Activated naive CD8-positive, alpha-beta T cell treated with anti-CD3 and anti-CD28 coated beads, Interleukin-2, amount 10 ng/mL, durations not matched to agents 7 days and 5 days (primary cell): Measurements from ENCODE around the gene SLC24A3. TPM values are rescaled to one million over a fixed set of nuclear protein-coding genes. Genes with fewer than 3 reads are reported as not detected.

ENCODE experiments used
- ATAC-seq: fragments of 150-1000 bp; cut with Tn5 transposase; one replicate; pipeline ENCODE4 v1.10.0; 2021; ENCODE audit warnings: low read depth, moderate library complexity
- POLR2A ChIA-PET: fragments of 350-600 bp; sonication (Branson Sonifier 250); formaldehyde crosslinking; loops from one replicate; lab custom pipeline; 2021; ENCODE audit warnings: antibody characterized with exemption; lab: Charles Lee
- DNase-seq: peaks from one replicate; pipeline ENCODE4 v3.0.0; 2021
- H3K27ac Mint-ChIP-seq: one replicate; pipeline ENCODE4 v1.8.0; 2022; ENCODE audit warnings: mild to moderate bottlenecking, mixed read lengths
- H3K27me3 Mint-ChIP-seq: one replicate; pipeline ENCODE4 v1.8.0; 2022; ENCODE audit warnings: mild to moderate bottlenecking, moderate library complexity, mixed read lengths
- H3K36me3 Mint-ChIP-seq: one replicate; pipeline ENCODE4 v1.8.0; 2021; ENCODE audit warnings: mild to moderate bottlenecking, mixed read lengths
- H3K4me1 Mint-ChIP-seq: one replicate; pipeline ENCODE4 v1.8.0; 2021; ENCODE audit warnings: mixed read lengths
- H3K4me3 Mint-ChIP-seq: one replicate; pipeline ENCODE4 v1.8.0; 2022; ENCODE audit warnings: mild to moderate bottlenecking, moderate library complexity, mixed read lengths
- H3K9me3 Mint-ChIP-seq: one replicate; pipeline ENCODE4 v1.8.0; 2021; ENCODE audit warnings: mixed read lengths
- total RNA-seq, 2 experiments: library from RNA; stranded (reverse); gene quantifications; one replicate each; pipeline ENCODE4 v1.2.3, GENCODE V29; 2021

Gene SLC24A3
- total RNA-seq, 2 experiments from 2014 or later: not detected

DNA sequence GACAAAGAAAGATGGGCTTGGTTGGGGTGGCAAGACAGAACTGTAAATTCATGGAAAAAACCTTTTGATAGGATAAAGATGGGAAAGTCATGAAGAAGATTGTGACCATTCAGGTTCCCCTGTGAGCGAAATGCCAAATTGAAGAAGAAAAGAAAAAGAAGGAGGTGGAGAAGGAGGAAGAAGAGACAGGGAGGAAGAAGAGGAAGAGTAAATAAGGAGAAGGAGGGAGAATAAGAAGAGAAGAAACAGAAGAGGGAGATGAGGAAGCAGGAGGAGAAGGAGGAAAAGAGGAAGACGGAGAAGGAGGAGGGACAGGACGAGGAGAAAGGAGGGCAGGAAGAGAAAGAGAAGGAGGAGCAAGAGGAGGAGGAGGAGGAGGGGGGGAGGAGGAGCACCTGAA is 199.8 kb downstream of the SLC24A3 start:
- Mint-ChIP-seq H3K4me1 (peaks cover 6% of the 10 kb centered on the region), H3K36me3 (no peaks in the 10 kb centered on the region), H3K27ac (no peak overlapping the region), H3K27me3 (peaks cover 21% of the 10 kb centered on the region), H3K9me3 (peaks cover 2% of the 10 kb centered on the region), H3K4me3 (no peak overlapping the region)
- DNase-seq: no peak
- POLR2A ChIA-PET: no interaction called here
- ATAC-seq: no peak

DNA sequence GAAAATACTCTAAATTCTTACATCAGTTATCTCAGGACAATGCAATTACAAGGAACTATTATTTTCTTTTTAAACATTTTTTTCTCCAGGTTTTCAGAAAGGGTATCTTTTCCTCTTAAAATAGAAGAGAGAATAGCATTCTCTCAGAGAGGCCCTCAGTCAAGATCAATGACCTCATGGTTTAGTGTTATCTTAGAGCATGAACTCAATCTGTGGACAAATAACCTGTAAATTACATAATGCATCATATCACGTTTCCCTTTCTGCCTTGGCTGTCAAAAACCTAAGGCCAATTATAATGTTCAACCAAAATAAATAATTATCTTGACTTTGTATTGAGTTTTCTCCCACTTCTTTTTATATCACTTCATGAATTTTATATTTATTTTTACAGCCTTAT is 202.2 kb downstream of the SLC24A3 start:
- no peak for ATAC-seq
- Mint-ChIP-seq H3K4me3 (no peak overlapping the region), H3K27ac (no peak overlapping the region), H3K9me3 (peaks cover 2% of the 10 kb centered on the region), H3K4me1 (peaks cover 6% of the 10 kb centered on the region), H3K36me3 (no peaks in the 10 kb centered on the region), H3K27me3 (peaks cover 15% of the 10 kb centered on the region)
- DNase-seq: no peak
- POLR2A ChIA-PET: no interaction called here

DNA sequence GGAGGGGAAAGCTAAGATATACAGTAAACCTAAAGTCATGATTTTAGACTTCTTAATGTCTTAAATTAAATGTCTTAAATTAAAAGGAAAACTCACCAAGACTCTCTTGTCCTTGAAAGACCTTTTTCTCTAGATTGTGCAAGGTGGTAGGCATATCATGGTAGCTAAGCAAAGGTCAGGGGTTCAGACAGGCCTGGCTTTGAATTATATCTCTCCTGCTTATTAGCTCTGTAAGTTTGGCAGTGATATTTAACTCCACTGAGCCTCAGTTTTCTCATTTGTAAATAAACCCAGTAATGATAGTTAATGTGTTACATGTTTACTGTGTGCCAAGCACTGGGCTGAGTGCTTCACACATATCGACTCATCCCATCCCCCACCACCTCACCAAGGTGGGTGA is 203.3 kb downstream of the SLC24A3 start:
- POLR2A ChIA-PET: no interaction called here
- Mint-ChIP-seq H3K9me3 (peaks cover 2% of the 10 kb centered on the region), H3K27ac (no peak overlapping the region), H3K4me3 (no peak overlapping the region), H3K36me3 (no peaks in the 10 kb centered on the region), H3K27me3 (peaks cover 9% of the 10 kb centered on the region), H3K4me1 (peaks cover 6% of the 10 kb centered on the region)
- DNase-seq: no peak
- no peak for ATAC-seq

DNA sequence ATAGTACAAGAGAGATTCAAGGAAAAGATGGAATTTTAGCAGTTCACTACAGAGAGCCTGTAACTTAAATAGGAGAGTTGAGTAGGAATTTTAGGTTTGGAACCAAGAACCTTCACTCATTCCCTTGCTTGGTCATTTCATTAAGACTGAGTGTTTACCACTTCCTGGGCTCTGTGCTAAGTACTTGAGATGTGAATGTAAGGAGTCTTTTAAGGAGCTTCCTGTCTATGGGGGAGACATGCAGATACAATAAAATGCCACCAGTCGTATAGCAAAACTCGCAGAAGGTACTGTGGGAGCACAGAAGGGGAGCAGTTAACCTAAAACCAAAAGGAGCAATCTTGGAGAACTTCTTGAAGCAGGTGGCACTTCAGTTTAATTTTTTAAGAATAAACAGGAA is 204.2 kb downstream of the SLC24A3 start:
- no peak overlapping the region for H3K27ac Mint-ChIP-seq
- no peak overlapping the region for H3K4me3 Mint-ChIP-seq
- H3K27me3 Mint-ChIP-seq: peaks cover 13% of the 10 kb centered on the region
- no peaks in the 10 kb centered on the region for H3K36me3 Mint-ChIP-seq
- H3K4me1 Mint-ChIP-seq: peaks cover 6% of the 10 kb centered on the region
- H3K9me3 Mint-ChIP-seq: peaks cover 4% of the 10 kb centered on the region
- ATAC-seq: peak; percentile 56
- POLR2A ChIA-PET: no interaction called here
- DNase-seq: no peak

DNA sequence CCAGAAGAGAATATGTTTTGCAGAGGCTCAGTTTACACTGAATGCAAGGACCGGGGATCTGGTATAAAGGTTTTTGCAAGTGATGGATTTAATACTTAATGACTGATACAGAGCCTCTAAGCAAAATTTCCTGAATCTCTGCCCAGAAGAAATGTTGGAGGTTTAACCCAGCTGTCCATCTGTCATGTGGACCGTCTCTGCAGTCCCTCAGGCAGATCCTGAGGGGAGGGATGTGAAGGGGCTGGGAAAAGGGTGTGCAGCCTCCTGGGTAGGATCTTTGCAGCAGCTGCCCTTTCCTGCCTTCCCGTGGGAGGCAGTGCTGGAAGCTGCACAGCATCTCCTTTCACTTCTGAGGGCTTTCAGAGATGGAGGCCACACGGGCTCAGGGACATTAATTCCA is 207.0 kb downstream of the SLC24A3 start:
- ATAC-seq (no peak), DNase-seq (no peak)
- Mint-ChIP-seq H3K4me1 (peaks cover 9% of the 10 kb centered on the region), H3K27ac (no peak overlapping the region), H3K27me3 (peaks cover 7% of the 10 kb centered on the region), H3K9me3 (peaks cover 4% of the 10 kb centered on the region), H3K36me3 (no peaks in the 10 kb centered on the region), H3K4me3 (no peak overlapping the region)
- POLR2A ChIA-PET: no interaction called here

DNA sequence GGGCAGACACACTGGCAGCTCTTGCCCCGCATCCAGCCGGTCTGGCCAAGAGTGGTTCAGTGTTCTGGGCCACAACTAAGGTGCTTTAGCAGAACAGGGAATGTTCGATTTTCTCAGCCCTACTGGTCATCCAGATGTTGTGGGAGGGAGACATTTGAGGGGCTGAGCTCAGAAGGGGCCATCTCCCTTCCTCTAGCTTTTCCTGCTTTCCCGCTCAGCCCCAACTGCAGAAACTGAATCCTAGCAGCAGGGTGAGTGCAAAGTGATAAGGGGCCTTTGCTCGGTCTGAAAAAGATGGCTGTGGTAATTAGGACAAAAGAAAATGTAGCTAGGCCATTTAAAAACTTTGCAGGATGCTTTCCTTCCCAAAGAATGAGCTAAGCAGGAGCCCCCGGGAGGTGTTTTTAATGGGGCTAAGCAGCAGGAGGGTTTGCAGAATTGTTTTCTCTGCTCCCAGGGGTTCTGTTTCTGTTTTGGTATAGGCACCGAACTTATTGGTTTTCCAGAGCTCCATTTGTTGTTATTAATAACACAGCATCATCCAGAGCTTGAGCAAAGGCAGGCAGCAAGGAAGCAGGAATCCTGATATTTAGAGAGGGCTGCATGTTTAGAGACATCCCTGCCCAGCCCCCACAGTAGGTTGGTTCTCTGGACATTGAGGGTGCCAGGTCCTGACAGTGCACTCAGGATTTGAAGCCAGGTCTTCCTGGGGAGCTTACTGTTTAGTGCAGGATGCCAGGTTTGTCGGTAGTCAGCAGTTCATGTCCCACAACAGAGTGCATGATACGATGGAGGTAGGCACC is 210.9 kb downstream of the SLC24A3 start:
- Mint-ChIP-seq H3K27ac (no peak overlapping the region), H3K4me1 (peaks cover 4% of the 10 kb centered on the region), H3K36me3 (no peaks in the 10 kb centered on the region), H3K4me3 (no peak overlapping the region), H3K9me3 (peaks cover 3% of the 10 kb centered on the region), H3K27me3 (peaks cover 8% of the 10 kb centered on the region)
- no peak for ATAC-seq
- POLR2A ChIA-PET: no interaction called here
- DNase-seq: no peak

DNA sequence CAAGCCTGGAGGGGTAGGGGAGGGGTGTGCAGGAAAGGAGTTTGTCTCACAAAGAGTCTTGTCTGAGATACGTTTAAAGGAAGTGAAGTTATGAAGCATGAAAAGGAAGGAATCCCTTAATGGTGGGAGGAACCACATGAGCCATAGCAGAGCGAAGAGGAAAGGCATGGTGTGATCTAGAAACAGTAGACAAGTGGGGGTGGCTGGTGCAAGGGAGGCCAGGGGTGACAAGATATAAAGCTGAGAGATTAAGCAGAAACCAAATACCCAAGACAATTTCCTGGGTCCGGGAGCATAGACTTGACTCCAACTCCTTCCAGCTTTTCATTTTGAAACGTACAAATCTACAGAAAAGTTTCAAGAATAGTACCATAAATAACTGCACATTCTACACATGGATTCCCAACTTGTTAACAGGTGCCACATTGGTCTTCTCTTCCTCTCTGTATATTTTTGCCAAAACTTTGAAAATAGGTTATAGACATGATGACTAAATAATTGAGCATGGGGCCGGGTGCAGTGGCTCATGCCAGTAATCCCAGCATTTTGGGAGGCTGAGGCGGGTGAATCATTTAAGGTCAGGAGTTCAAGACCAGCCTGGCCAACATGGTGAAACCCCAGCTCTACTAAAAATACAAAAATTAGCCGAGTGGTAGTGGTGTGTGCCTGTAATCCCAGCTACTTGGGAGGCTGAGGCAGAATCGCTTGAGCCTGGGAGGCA is 211.6 kb downstream of the SLC24A3 start:
- no peak overlapping the region for H3K27ac Mint-ChIP-seq
- ATAC-seq: no peak

DNA sequence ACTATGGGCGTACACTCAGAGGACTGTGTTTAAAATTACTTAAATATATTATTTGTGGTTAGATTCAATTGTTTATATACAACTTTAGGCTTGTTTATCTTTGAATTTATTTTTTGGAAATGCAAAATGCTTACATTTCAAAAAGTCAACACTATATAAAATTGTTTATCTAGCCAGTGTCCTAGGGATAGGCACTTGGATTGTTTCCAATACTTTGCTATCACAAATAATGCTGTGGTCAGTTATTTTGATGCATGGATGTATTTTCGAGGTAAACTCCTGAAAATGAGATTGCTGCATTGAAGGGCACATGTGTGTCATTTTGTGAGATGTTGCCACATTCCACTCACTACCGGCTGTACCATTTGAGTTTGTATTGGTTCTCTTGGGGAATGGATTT is 213.9 kb downstream of the SLC24A3 start:
- Mint-ChIP-seq H3K27ac (no peak overlapping the region), H3K9me3 (peaks cover 2% of the 10 kb centered on the region), H3K4me3 (no peak overlapping the region), H3K27me3 (peaks cover 18% of the 10 kb centered on the region), H3K36me3 (no peaks in the 10 kb centered on the region), H3K4me1 (peaks cover 4% of the 10 kb centered on the region)
- DNase-seq: no peak
- POLR2A ChIA-PET: no interaction called here
- no peak for ATAC-seq

More for the DNA sequence above, 211.6 kb downstream of the SLC24A3 start:
- Mint-ChIP-seq H3K4me3 (no peak overlapping the region), H3K36me3 (no peaks in the 10 kb centered on the region), H3K27me3 (peaks cover 13% of the 10 kb centered on the region), H3K9me3 (peaks cover 3% of the 10 kb centered on the region), H3K4me1 (peaks cover 4% of the 10 kb centered on the region)
- POLR2A ChIA-PET: no interaction called here
- DNase-seq: no peak

DNA sequence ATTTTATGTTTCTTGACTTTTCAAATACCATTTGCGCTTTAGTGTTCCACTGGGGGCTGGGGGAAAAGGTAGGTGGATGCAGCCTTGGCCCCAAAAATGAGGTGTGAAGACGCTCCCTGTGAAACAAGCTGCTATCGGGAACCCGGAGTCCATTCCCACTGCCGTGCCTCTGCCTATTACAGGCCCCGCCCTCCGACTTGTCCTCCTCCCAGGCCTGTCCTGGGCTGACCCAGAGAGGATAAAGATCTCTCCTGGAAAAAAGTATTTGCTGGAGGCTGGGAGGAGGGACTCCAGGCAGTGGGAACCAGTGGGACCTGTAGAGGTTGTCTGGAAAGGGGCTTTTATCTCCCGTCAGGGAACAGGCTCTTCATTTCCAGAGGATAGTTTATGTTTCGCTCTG is 215.0 kb downstream of the SLC24A3 start:
- no peak for DNase-seq
- no peak for ATAC-seq
- H3K4me3 Mint-ChIP-seq: no peak overlapping the region
- H3K9me3 Mint-ChIP-seq: no peaks in the 10 kb centered on the region
- H3K27ac Mint-ChIP-seq: no peak overlapping the region
- POLR2A ChIA-PET: no interaction called here
- H3K36me3 Mint-ChIP-seq: no peaks in the 10 kb centered on the region
- H3K4me1 Mint-ChIP-seq: peaks cover 4% of the 10 kb centered on the region
- H3K27me3 Mint-ChIP-seq: peaks cover 20% of the 10 kb centered on the region

DNA sequence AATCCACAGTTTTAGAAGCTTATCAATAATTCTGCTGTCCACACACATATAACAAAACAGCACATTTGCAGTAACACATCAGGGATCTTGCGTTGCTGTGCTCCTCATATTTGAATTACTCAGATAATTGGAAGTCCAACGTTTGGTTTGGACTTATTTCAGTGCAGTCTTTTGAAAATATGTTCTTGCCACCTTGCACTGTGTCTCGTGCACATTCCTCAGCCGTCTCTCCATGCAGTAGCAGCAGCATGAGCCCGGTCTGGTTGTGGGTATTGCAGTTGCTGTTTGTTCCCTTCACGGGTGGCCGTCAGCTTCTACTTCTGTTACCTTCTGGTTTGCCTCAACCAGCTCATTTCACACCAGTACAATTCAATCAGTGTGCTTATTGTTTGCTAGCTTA is 215.5 kb downstream of the SLC24A3 start:
- Mint-ChIP-seq H3K36me3 (no peaks in the 10 kb centered on the region), H3K27me3 (peaks cover 20% of the 10 kb centered on the region), H3K9me3 (no peaks in the 10 kb centered on the region), H3K27ac (no peak overlapping the region), H3K4me3 (no peak overlapping the region), H3K4me1 (peaks cover 4% of the 10 kb centered on the region)
- DNase-seq (no peak), ATAC-seq (no peak)
- POLR2A ChIA-PET: no interaction called here

DNA sequence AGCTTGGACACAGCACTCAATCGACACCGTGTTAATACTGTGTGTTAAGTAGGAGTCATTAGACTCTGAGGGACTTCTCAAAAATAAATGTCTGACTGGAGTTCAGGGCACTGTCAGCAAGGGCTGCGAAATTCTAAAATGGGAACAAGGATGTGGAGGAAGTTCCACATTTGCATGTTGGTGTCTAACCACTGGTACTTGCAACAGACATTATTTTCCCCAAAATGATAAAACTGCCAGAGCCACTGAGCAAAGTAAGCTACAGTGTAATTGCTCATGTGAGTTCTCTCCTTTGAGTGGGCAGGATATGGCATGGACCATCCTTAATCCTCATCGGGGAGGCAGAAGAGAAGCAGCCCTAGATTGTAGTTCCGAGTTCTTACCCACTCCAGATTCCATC is 215.9 kb downstream of the SLC24A3 start:
- peaks cover 20% of the 10 kb centered on the region for H3K27me3 Mint-ChIP-seq

DNA sequence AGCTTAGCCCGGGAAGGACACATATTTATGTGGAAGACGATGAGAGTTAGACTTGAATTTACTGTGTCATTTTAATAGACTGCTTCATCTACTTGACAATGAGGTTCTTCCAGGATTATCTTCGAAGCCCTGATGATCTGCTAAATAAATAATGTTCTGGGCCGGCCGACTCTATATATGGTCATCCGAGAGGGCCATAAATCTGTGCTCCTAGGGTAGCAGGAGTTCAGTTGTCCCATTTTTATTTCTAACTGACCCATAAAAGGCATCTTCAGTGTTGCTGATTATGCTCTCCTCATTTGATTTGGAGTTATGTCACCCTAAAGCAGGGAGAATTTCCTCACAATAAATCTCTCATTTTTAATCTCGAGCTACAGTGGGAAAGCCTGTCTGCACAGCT is 217.1 kb downstream of the SLC24A3 start:
- no peak for DNase-seq
- Mint-ChIP-seq H3K27ac (no peak overlapping the region), H3K36me3 (no peaks in the 10 kb centered on the region), H3K27me3 (peaks cover 21% of the 10 kb centered on the region), H3K9me3 (no peaks in the 10 kb centered on the region), H3K4me3 (no peak overlapping the region), H3K4me1 (no peaks in the 10 kb centered on the region)
- ATAC-seq: no peak
- POLR2A ChIA-PET: no interaction called here

More for the DNA sequence above, 215.9 kb downstream of the SLC24A3 start:
- DNase-seq (no peak), ATAC-seq (no peak)
- Mint-ChIP-seq H3K27ac (no peak overlapping the region), H3K9me3 (no peaks in the 10 kb centered on the region), H3K4me1 (peaks cover 4% of the 10 kb centered on the region), H3K36me3 (no peaks in the 10 kb centered on the region), H3K4me3 (no peak overlapping the region)
- POLR2A ChIA-PET: no interaction called here

DNA sequence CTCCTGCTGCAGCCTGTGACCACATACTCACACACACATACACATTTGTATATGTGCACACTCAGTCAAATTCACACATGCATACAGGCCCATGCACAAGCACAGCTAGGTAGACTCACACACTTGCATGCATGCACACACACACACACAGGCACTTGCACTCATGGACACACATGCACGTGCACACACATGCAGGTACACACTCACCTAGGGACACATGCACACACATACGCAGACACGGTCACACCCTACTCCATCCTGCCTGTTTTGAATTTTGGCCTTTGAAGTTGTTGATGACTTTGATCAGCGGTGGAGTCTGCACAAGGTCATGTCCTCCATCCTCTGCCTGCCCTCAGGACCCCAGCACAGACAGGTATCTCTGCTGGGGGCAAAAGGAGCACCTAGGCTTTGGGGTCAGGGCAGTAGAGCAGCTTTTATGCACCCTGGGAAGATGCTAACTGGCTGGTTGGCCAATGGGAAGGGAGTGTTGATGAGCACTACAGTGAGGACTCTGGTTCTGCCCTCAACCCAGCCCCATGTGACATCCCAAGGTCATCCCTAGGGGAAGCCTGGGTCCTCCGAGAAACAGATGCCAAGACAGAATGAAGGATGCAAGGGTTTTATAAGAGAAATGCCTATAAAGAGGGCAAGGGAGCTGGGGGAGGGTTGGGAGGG is 218.3 kb downstream of the SLC24A3 start:
- H3K27me3 Mint-ChIP-seq: peaks cover 31% of the 10 kb centered on the region
- DNase-seq (no peak), ATAC-seq (no peak)
- no peaks in the 10 kb centered on the region for H3K9me3 Mint-ChIP-seq
- POLR2A ChIA-PET: no interaction called here
- H3K4me3 Mint-ChIP-seq: no peak overlapping the region
- no peaks in the 10 kb centered on the region for H3K36me3 Mint-ChIP-seq
- H3K4me1 Mint-ChIP-seq: no peaks in the 10 kb centered on the region
- no peak overlapping the region for H3K27ac Mint-ChIP-seq
